Inferior parietal cortex (tissue), 1 donor: Measurements from ENCODE around the gene IQGAP1.
"Not testable (repeated sequence)": the region's sequence is repeated elsewhere in the genome, so short reads cannot be mapped to it uniquely, and the experiment has no call there.

ENCODE experiments used
- DNase-seq: peaks from one replicate; pipeline ENCODE4 v3.0.0-alpha.2; 2016; ENCODE audit errors: extremely low spot score

Gene IQGAP1

GRCh38 chr15:90387534-90388461, at the start of gene IQGAP1:
TSS of gene IQGAP1 (plus strand) at chr15:90388242. CDS start at chr15:90388342, 100 bp downstream.
- DNase-seq: peak; percentile 90

GRCh38 chr15:90338532-90338931, 49.5 kb upstream of the IQGAP1 start:
- no peak for DNase-seq

GRCh38 chr15:90340345-90340744, 47.7 kb upstream of the IQGAP1 start:
- no peak for DNase-seq

GRCh38 chr15:90343302-90343790, 44.7 kb upstream of the IQGAP1 start:
- DNase-seq: no peak

GRCh38 chr15:90344662-90345061, 43.4 kb upstream of the IQGAP1 start:
- DNase-seq: no peak

- no peak for DNase-seq
Observed at GRCh38 chr15:90345857-90346256, 42.2 kb upstream of the IQGAP1 start.

- DNase-seq: not testable (repeated sequence)
Observed at GRCh38 chr15:90347431-90348065, 40.5 kb upstream of the IQGAP1 start.

GRCh38 chr15:90348456-90348855, 39.6 kb upstream of the IQGAP1 start:
- no peak for DNase-seq

- DNase-seq: no peak
Observed at GRCh38 chr15:90349072-90349471, 39.0 kb upstream of the IQGAP1 start.

GRCh38 chr15:90349821-90350220, 38.2 kb upstream of the IQGAP1 start:
- DNase-seq: no peak

- no peak for DNase-seq
Observed at GRCh38 chr15:90351479-90352106, 36.4 kb upstream of the IQGAP1 start.

GRCh38 chr15:90352107-90352893, 35.7 kb upstream of the IQGAP1 start, which contains the start of gene ZNF774:
TSS of gene ZNF774 (plus strand) at chr15:90352284. CDS start at chr15:90354661, 2,377 bp downstream.
- peak; percentile 99 for DNase-seq

GRCh38 chr15:90354986-90355385, 33.1 kb upstream of the IQGAP1 start:
- no peak for DNase-seq

GRCh38 chr15:90358124-90359033, 29.7 kb upstream of the IQGAP1 start:
- no peak for DNase-seq

GRCh38 chr15:90360746-90361145, 27.3 kb upstream of the IQGAP1 start:
- DNase-seq: no peak

GRCh38 chr15:90362936-90363212, 25.2 kb upstream of the IQGAP1 start:
- peak; percentile 33 for DNase-seq

GRCh38 chr15:90364251-90364650, 23.8 kb upstream of the IQGAP1 start:
- no peak for DNase-seq

GRCh38 chr15:90365414-90366055, 22.5 kb upstream of the IQGAP1 start:
- DNase-seq: no peak

- no peak for DNase-seq
Observed at GRCh38 chr15:90367576-90367975, 20.5 kb upstream of the IQGAP1 start.

GRCh38 chr15:90375071-90375470, 13.0 kb upstream of the IQGAP1 start:
- no peak for DNase-seq
